K562 (cell line): ENCODE results near the gene NT5C2. TPM values are rescaled to one million over a fixed set of nuclear protein-coding genes. Genes with fewer than 3 reads are reported as not detected.

Experiments
- BRD4 ChIP-seq: fragments of 200-600 bp; sonication (generic); IDR thresholded peaks from 2 replicates; pipeline ENCODE4 v1.6.1; 2017; ENCODE audit warnings: inconsistent platforms
- GATAD2A ChIP-seq: fragments of 450-650 bp; IDR thresholded peaks from 2 replicates; pipeline ENCODE4 v1.6.1; 2017
- NCOA6 ChIP-seq: fragments of 450-650 bp; IDR thresholded peaks from 2 replicates; pipeline ENCODE4 v1.6.1; 2017; ENCODE audit warnings: mild to moderate bottlenecking
- XRCC5 ChIP-seq: fragments of 200-400 bp; formaldehyde crosslinking; IDR thresholded peaks from 2 replicates; pipeline ENCODE4 v1.6.1; 2017; ENCODE audit warnings: low read depth, mild to moderate bottlenecking, low read length
- ZBTB12 ChIP-seq: fragments of 250-450 bp; sonication (Bioruptor Pico); IDR thresholded peaks from 2 replicates; pipeline ENCODE4 v1.4.0; 2020
- ZBTB5 ChIP-seq: fragments of 450-650 bp; IDR thresholded peaks from 2 replicates; pipeline ENCODE4 v1.6.1; 2017; ENCODE audit warnings: antibody characterized with exemption
- ZNF134 ChIP-seq: fragments of 250-450 bp; sonication (Bioruptor Pico); conservative IDR thresholded peaks from 2 replicates; pipeline ENCODE4 v1.4.0; 2020
- ZNF324 ChIP-seq: fragments of 250-450 bp; sonication (Bioruptor Pico); IDR thresholded peaks from 2 replicates; pipeline ENCODE4 v1.4.0; 2020; ENCODE audit warnings: mild to moderate bottlenecking
- ZNF398 ChIP-seq: fragments of 250-450 bp; sonication (Bioruptor Pico); IDR thresholded peaks from 2 replicates; pipeline ENCODE4 v1.8.0; 2021; ENCODE audit warnings: moderate library complexity, mild to moderate bottlenecking, inconsistent platforms
- ZNF407 ChIP-seq: fragments of 450-650 bp; IDR thresholded peaks from 2 replicates; pipeline ENCODE4 v1.6.1; 2016; ENCODE audit warnings: low read depth
- polyA plus RNA-seq, 8 experiments: library from polyadenylated mRNA; depleted of rRNA in 4 of 8; stranded (reverse) in 5 of 8; unstranded in 3 of 8; fragments of >200 nt; fragmentation: Nextera tagmentation in 2 of 8; fragmentation: Illumina TruSeq in 1 of 8; extraction: Ambion mirVana in 2 of 8; extraction: Trizol in 1 of 8; gene quantifications; 2 replicates each; pipeline versions ENCODE4 v1.2.1 to v1.2.3, GENCODE V29; 2011 to 2014; ENCODE audit warnings: inconsistent platforms in 1 of 8, missing spikeins in 1 of 8
- total RNA-seq, 7 experiments: library from RNA; depleted of rRNA in 6 of 7; stranded (reverse); fragments of >200 nt in 6 of 7; fragmentation: Illumina TruSeq in 2 of 7; extraction: Trizol in 2 of 7; gene quantifications; 2 replicates each; pipeline versions ENCODE4 v1.2.1 to v1.2.3, GENCODE V29; 2011 to 2021; ENCODE audit warnings: low replicate concordance in 1 of 7

The NT5C2 gene
- total and polyA plus RNA-seq, 9 of the 15 experiments (the other 6 are each of a cell fraction or from before 2014, with no cell fraction given): 11.3 to 45.2 (median 27.7) TPM

GRCh38 chr10:103192451-103193106, 493 bp downstream of the NT5C2 start (continued):
- TF ChIP-seq ZNF407 (no peak), ZNF134 (CRISPR knock-in tag) (no peak), NCOA6 (no peak), BRD4 (0 out of 2 replicates have a peak, but pooled peaks have one; percentile 45), XRCC5 (no peak), ZBTB5 (no peak), ZNF324 (no peak), ZBTB12 (CRISPR knock-in tag) (no peak), ZNF398 (CRISPR knock-in tag) (no peak), GATAD2A (no peak)
